ENCODE results near the gene FCN2. TPM values are rescaled to one million over a fixed set of nuclear protein-coding genes. Genes with fewer than 3 reads are reported as not detected.

FCN2 gene
- total RNA-seq, 4 donors from 2014 or later: 1.9 TPM; not detected in 3

DNA sequence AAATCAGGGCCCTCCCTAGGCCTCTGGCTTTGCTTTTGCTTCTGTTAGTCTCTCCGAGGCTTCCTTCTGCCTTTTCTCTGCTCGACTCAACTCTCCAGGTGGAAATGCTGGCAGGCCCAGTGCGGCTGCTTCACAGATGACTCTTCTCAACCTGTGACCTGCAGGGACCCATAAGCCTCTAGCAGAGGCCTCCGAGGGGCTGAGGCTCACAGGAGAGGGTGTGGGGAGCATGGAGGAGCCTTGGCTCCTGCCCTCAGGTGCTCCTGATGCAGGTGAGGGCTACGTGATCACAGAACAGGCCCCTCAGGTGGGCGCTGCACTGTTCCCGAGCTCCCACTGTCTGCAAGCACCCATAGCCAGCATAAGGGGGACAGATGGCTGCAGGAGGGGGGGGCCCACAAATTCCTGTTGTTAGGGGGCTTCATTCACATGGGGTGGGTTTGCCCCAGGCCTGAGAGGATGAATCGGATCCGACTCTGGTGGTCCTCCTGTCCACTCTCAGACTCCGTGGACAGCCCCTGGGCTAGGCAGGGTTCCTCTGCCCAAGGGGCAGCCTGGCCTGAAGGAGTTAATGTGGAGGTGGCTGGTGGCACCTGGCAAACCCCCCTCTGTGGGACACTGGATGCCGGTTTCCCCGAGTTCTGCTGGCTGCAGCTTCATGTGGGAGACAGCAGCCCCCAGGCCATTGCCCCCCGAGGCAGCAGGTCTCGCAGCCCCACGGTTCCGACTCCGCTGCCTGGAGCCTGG is 10.9 kb upstream of the FCN2 start:
- H3K27me3 ChIP-seq: peaks cover 0 to 16% of the 10 kb centered on the region in 2 donors
- no peaks in the 10 kb centered on the region for H3K9me3 ChIP-seq
- H3K4me3 ChIP-seq: no peak overlapping the region
- DNase-seq (ENCODE audit: low spot score in 2 of 2): no peak
- WGBS, 2 donors: 74 to 84% methylated on average over 11 to 12 of the region's 17 CpGs
- TF ChIP-seq, protein P1, sequence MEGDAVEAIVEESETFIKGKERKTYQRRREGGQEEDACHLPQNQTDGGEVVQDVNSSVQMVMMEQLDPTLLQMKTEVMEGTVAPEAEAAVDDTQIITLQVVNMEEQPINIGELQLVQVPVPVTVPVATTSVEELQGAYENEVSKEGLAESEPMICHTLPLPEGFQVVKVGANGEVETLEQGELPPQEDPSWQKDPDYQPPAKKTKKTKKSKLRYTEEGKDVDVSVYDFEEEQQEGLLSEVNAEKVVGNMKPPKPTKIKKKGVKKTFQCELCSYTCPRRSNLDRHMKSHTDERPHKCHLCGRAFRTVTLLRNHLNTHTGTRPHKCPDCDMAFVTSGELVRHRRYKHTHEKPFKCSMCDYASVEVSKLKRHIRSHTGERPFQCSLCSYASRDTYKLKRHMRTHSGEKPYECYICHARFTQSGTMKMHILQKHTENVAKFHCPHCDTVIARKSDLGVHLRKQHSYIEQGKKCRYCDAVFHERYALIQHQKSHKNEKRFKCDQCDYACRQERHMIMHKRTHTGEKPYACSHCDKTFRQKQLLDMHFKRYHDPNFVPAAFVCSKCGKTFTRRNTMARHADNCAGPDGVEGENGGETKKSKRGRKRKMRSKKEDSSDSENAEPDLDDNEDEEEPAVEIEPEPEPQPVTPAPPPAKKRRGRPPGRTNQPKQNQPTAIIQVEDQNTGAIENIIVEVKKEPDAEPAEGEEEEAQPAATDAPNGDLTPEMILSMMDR (IDR thresholded peaks at IDR 0.05): no peak
- TF ChIP-seq POLR2A (IDR thresholded peaks at IDR 0.05) (no peak), EP300 (IDR thresholded peaks at IDR 0.05) (no peak)
- H3K36me3 ChIP-seq: no peaks in the 10 kb centered on the region
- H3K27ac ChIP-seq: no peak overlapping the region
- peaks cover 0 to 2% (median 0%) of the 10 kb centered on the region in 4 donors for H3K4me1 ChIP-seq

DNA sequence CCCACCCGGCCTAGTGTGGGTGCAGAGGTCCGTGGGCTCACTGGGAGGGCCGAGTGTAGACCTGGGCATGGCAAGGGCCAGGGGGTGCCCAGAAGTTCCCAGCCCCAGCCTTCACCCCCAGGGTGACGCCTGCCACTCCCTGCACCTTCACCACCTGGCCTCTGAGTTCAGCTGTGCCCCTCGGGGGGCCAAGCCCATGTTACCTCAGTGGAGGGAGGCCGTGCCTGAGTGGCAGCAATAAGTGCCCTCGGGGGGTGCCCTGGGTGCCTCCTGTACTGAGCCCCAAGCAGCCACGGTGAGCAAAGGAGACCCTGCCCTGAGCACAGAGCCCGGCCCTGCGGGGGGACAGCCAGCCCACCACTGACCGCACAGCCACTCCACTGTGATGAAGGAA is 10.3 kb upstream of the FCN2 start:
- peaks cover 0 to 16% of the 10 kb centered on the region in 2 donors for H3K27me3 ChIP-seq
- no peaks in the 10 kb centered on the region for H3K4me1 ChIP-seq
- H3K36me3 ChIP-seq: no peaks in the 10 kb centered on the region
- TF ChIP-seq, protein P1 (IDR thresholded peaks at IDR 0.05): no peak
- TF ChIP-seq EP300 (IDR thresholded peaks at IDR 0.05): no peak
- no peak for TF ChIP-seq POLR2A (IDR thresholded peaks at IDR 0.05)
- no peak overlapping the region for H3K27ac ChIP-seq
- DNase-seq (ENCODE audit: low spot score in 2 of 2): no peak
- H3K9me3 ChIP-seq: no peaks in the 10 kb centered on the region
- no peak overlapping the region for H3K4me3 ChIP-seq
- WGBS, 2 donors: 90% methylated on average over 5 to 6 of the region's 11 CpGs

DNA sequence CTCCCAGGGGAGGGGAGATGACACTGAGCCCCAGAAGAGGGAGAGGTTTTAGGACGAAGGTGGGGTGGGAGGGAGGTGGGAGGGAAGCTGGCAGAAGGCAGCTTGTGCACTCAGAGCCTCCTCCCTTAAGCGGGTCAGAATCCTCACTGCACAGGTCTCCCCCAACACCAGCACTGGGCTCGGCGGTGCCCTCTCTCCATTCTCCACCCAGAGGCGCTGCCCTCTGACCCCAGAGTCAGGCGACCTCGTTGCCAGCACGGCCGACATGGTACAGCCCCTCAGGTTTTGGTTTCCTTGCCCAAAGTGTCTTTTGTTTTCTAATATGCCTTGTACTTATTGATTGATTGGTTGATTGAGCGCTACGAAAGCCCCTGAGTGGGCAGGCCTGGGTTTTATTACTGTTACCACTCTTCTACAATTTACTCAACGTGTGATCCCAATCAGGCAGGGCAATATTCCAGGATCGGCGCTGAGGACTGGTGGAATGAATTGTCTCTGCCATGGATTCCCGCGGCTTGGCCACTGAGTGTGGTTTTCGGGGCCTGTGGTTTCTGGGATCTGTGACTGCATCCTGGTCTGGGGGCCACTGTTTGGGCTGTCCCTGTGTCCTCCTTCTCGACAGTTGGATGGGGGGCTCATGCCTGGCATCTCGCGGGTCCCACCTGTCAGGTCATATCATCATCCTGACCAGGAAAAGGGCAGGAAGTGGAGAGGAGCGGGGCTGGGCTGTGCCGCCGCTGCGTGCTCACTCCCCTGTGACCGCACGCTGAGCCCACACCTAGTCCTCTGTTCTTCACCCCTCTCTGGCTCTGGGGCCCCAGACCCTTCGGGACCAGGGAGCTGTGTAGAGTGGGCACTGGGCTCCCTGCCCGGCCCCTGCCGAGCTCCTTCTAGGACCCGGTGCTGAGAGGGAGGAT is 9.6 kb upstream of the FCN2 start:
- no peak overlapping the region for H3K4me3 ChIP-seq
- WGBS, 2 donors: 69 to 71% methylated on average over 24 to 30 of the region's 30 CpGs
- no peak for DNase-seq (ENCODE audit: low spot score in 2 of 2)
- H3K27ac ChIP-seq: no peak overlapping the region
- TF ChIP-seq POLR2A (IDR thresholded peaks at IDR 0.05) (no peak), EP300 (IDR thresholded peaks at IDR 0.05) (no peak)
- TF ChIP-seq, protein P1 (IDR thresholded peaks at IDR 0.05): no peak
- H3K9me3 ChIP-seq: no peaks in the 10 kb centered on the region
- H3K4me1 ChIP-seq: no peaks in the 10 kb centered on the region
- no peaks in the 10 kb centered on the region for H3K36me3 ChIP-seq
- peaks cover 0 to 16% of the 10 kb centered on the region in 2 donors for H3K27me3 ChIP-seq

DNA sequence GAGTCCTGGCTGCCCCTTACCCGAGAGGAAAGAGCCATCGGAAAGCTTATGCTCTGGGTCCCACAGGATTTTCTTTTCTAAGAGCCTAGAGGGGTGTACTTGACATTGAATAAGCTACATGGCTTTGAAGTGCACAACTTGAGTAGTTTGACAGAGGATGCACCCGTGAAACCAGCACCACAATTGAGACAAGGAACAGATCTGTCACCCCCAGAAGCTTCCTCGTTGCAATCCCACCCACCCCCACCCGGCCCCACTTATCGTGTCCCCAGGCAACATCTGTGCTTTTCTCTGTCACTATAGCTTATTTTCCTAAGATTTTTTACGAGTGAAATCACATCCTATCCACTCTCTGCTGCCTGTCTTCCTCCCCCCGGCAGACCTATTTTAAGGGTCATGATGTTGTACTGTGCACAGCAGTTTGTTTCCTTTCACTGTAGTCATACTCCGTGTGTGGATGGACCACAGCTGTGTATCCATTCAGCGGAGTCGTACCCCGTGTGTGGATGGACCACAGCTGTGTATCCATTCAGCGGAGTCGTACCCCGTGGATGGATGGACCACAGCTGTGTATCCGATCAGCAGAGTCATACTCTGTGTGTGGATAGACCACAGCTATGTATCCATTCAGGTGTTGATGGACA is 8.8 kb upstream of the FCN2 start:
- 55 to 57% methylated on average over 16 of the region's 16 CpGs for WGBS, 2 donors
- no peak overlapping the region for H3K4me3 ChIP-seq
- H3K27me3 ChIP-seq: peaks cover 0 to 16% of the 10 kb centered on the region in 2 donors
- no peaks in the 10 kb centered on the region for H3K36me3 ChIP-seq
- no peaks in the 10 kb centered on the region for H3K9me3 ChIP-seq
- TF ChIP-seq POLR2A (IDR thresholded peaks at IDR 0.05): no peak
- DNase-seq (ENCODE audit: low spot score in 2 of 2): no peak
- H3K27ac ChIP-seq: no peak overlapping the region
- no peaks in the 10 kb centered on the region for H3K4me1 ChIP-seq

DNA sequence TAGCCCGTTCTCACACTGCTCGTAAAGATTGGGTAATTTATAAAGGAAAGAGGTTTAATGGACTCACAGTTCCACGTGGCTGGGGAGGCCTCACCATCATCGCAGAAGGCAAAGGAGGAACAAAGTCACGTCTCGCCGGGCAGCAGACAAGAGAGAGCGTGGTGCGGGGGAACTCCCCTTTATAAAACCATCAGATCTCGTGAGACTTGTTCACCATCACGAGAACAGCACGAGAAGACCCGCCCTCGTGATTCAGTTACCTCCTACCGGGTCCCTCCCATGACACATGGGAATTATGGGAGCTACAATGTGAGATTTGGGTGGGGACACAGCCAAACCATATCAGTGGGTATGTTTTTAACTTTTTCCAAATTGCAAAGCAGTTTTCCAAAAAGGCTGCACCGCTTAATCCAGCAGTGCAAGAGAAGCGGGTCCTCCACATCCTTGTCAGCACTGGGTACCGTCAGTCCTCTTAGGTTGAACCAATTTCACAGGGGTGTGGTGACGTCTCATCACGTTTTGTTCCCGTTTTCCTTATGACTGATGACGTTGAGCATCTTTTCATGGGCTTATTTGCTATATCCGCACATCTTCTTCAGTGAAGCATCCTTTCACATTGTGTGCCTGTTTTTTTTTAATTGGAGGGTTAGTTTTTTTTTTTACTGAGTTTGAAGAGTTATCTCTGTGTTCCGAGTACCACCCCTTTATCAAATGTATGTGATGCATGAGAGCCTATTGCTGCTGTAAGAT is 8.0 kb upstream of the FCN2 start:
- Histone ChIP-seq H3K4me1 (no peaks in the 10 kb centered on the region), H3K4me3 (no peak overlapping the region), H3K27ac (no peak overlapping the region), H3K9me3 (no peaks in the 10 kb centered on the region), H3K36me3 (no peaks in the 10 kb centered on the region), H3K27me3 (peaks cover 0 to 16% of the 10 kb centered on the region in 2 donors)
- WGBS, 2 donors: 85 to 86% methylated on average over 24 of the region's 24 CpGs
- TF ChIP-seq, protein P1 (IDR thresholded peaks at IDR 0.05): no peak
- TF ChIP-seq EP300 (IDR thresholded peaks at IDR 0.05) (no peak), POLR2A (IDR thresholded peaks at IDR 0.05) (no peak)
- DNase-seq (ENCODE audit: low spot score in 2 of 2): no peak
